ENCODE measurements around the gene ANKRD44. TPM values are rescaled to one million over a fixed set of nuclear protein-coding genes. Genes with fewer than 3 reads are reported as not detected.

The ANKRD44 gene
- total and polyA plus RNA-seq, 12 donors: 1.1 to 20.1 (median 6.9) TPM

DNA sequence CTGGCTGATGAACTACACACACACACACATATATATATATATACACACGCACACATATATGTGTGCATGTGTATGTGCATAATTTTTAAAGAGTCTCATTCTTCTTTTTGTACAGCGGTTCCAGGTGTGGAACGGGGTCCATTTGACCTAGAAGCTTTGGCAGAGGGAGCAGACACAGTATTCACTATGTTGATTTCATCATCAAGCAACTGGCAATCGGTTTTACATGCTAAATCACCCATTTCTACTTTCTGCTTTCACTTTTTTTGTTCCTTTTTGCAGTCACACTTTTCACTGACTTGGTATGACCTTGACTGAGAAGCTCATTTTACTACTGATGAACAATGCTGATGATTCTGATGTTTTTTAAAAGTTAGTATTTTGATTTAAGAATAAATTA, 321.1 kb downstream of the ANKRD44 start:
- Histone ChIP-seq H3K27me3 (no peaks in the 10 kb centered on the region), H3K36me3 (peaks cover 0 to 37% (median 6%) of the 10 kb centered on the region in 9 donors), H3K27ac (peak overlapping the region in 3 of 10 donors; percentile 68 to 85 (median 70)), H3K9me3 (no peaks in the 10 kb centered on the region), H3K4me3 (no peak overlapping the region), H3K4me1 (peaks cover 0 to 53% (median 17%) of the 10 kb centered on the region in 9 donors)
- intact Hi-C loops (cut with DNase I): loop anchor here in 3 of 10 donors (5.0 to 10.0 kb wide), 2 partner anchors 62 to 65 kb away; partner anchors contain the start of gene PGAP1 (in 3 of the 3)
- no peak for DNase-seq
- WGBS, 2 donors: 86% methylated on average over 4 of the region's 4 CpGs
- TF ChIP-seq, protein P1, sequence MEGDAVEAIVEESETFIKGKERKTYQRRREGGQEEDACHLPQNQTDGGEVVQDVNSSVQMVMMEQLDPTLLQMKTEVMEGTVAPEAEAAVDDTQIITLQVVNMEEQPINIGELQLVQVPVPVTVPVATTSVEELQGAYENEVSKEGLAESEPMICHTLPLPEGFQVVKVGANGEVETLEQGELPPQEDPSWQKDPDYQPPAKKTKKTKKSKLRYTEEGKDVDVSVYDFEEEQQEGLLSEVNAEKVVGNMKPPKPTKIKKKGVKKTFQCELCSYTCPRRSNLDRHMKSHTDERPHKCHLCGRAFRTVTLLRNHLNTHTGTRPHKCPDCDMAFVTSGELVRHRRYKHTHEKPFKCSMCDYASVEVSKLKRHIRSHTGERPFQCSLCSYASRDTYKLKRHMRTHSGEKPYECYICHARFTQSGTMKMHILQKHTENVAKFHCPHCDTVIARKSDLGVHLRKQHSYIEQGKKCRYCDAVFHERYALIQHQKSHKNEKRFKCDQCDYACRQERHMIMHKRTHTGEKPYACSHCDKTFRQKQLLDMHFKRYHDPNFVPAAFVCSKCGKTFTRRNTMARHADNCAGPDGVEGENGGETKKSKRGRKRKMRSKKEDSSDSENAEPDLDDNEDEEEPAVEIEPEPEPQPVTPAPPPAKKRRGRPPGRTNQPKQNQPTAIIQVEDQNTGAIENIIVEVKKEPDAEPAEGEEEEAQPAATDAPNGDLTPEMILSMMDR (IDR thresholded peaks at IDR 0.05): no peak
- ATAC-seq: no peak

DNA sequence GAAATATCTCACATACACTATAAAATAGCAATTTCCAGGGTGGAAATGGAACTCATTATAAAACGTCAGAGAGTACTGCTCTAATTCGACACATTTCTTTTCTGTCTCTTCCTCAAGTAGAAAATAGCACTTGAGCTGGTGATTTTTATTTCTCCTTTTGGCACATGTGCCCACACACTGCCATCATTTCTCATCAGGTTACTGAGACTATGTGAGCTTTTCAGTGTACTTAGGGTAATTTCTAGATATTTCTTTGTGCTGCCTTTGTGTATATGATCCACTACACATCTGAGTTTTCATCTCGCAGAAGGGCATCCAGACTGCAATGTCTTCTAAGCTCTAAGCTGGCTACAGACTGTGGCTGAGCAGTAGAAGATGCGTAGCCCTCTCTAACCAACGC, 321.9 kb downstream of the ANKRD44 start:
- Histone ChIP-seq H3K4me1 (peaks cover 0 to 60% (median 17%) of the 10 kb centered on the region in 9 donors), H3K4me3 (no peak overlapping the region), H3K36me3 (peaks cover 0 to 28% (median 4%) of the 10 kb centered on the region in 9 donors), H3K27me3 (no peaks in the 10 kb centered on the region), H3K27ac (peak overlapping the region in 7 of 10 donors; percentile 51 to 85 (median 68)), H3K9me3 (no peaks in the 10 kb centered on the region)
- intact Hi-C loops (cut with DNase I): loop anchor here in 3 of 10 donors (5.0 to 10.0 kb wide), 2 partner anchors 61 to 64 kb away; partner anchors contain the start of gene PGAP1 (in 3 of the 3)
- TF ChIP-seq, protein P1 (IDR thresholded peaks at IDR 0.05): no peak
- DNase-seq: no peak
- peak in 4 of 8 donors; percentile 6 to 24 (median 16) for ATAC-seq
- 71 to 78% methylated on average over 5 of the region's 5 CpGs for WGBS, 2 donors

DNA sequence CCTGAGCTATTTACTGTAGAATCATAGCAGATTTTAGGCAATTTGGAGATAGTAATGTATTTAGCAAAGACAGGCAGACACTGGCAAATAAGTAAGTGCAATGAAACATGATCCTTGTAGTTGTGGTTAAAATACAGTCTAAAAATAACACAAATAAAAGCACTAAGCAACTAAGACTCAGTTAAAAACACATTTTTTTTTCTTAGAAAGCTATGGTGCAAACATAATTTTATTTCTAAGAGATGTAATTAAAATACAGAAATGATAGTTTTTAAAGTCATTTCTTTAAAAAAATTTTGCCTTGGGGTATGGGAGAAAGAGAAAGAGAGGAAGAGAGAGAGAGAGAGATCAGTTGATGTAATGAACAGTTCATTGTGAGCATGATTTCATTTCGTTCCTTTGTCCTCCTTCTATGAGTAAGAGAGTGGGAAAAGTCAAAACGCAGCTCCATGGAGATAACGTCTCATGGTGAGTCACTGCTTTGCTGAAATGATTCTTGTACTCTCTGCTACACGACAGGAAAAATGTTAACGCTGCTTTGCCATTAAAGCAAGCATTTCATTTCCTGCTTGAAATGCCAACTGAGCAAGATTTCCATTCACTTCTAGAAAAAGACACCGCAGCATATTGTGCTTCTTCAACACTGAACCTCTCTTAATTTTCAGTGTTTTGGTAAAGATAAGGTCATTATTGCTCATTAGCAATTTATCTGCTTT, 322.8 kb downstream of the ANKRD44 start:
- Histone ChIP-seq H3K27me3 (no peaks in the 10 kb centered on the region), H3K27ac (peak overlapping the region; percentile 16 to 85 (median 58)), H3K4me1 (peaks cover 0 to 63% (median 17%) of the 10 kb centered on the region in 9 donors), H3K4me3 (peak overlapping the region in 8 of 10 donors; percentile 0 to 28 (median 20)), H3K9me3 (no peaks in the 10 kb centered on the region), H3K36me3 (peaks cover 0 to 20% (median 0%) of the 10 kb centered on the region in 9 donors)
- TF ChIP-seq, protein P1 (IDR thresholded peaks at IDR 0.05): no peak
- peak; percentile 89 to 99 (median 92) for ATAC-seq
- WGBS, 2 donors: 8% methylated on average over 6 of the region's 6 CpGs
- DNase-seq: peak in 1 of 2 donors; percentile 54
- intact Hi-C loops (cut with DNase I): loop anchor here in 3 of 10 donors (5.0 to 10.0 kb wide), 2 partner anchors 61 to 63 kb away; partner anchors contain the start of gene PGAP1 (in 3 of the 3)

DNA sequence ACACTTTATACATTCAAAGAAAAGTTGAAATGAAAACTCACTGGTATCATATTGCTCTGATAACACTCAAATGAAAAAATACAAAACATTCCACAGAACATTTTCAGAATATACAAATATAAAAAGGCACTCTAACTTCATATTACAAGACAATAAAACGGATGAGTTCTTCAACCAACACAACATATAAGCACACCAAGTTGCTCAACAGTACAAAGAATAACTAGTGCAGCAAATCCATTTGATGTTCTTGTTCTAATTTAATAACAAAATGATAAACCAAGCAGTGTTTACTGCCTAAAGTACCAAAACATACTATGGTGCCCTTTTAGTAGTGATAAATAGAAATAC, 323.3 kb downstream of the ANKRD44 start:
- peaks cover 0 to 63% (median 17%) of the 10 kb centered on the region in 9 donors for H3K4me1 ChIP-seq
- peak in 3 of 8 donors; percentile 10 to 28 (median 13) for ATAC-seq
- no peak for DNase-seq
- WGBS, 2 donors: 51 to 52% methylated on average over 1 of the region's 1 CpG
- H3K36me3 ChIP-seq: peaks cover 0 to 19% (median 0%) of the 10 kb centered on the region in 9 donors
- peak overlapping the region in 9 of 10 donors; percentile 20 to 85 (median 60) for H3K27ac ChIP-seq
- TF ChIP-seq, protein P1 (IDR thresholded peaks at IDR 0.05): no peak
- no peaks in the 10 kb centered on the region for H3K9me3 ChIP-seq
- H3K4me3 ChIP-seq: peak overlapping the region in 2 of 10 donors; percentile 21 to 28
- intact Hi-C loops (cut with DNase I): loop anchor here in 3 of 10 donors (5.0 to 10.0 kb wide), 2 partner anchors 60 to 62 kb away; partner anchors contain the start of gene PGAP1 (in 3 of the 3)
- no peaks in the 10 kb centered on the region for H3K27me3 ChIP-seq
